H4 (cell line): ENCODE results near the gene RRP8. TPM values are rescaled to one million over a fixed set of nuclear protein-coding genes. Genes with fewer than 3 reads are reported as not detected.

ENCODE experiments used
- DNase-seq: peaks from one replicate; pipeline ENCODE4 v3.0.0-alpha.2; 2015; ENCODE audit warnings: low spot score
- total RNA-seq: library from RNA; depleted of rRNA; stranded (reverse); fragments of >200 nt; shearing (Covaris generic); gene quantifications from 2 replicates; pipeline ENCODE4 v1.2.3, GENCODE V29; 2014

RRP8 gene
- total RNA-seq, 1 experiment from 2014 or later: 21.6 TPM

DNA sequence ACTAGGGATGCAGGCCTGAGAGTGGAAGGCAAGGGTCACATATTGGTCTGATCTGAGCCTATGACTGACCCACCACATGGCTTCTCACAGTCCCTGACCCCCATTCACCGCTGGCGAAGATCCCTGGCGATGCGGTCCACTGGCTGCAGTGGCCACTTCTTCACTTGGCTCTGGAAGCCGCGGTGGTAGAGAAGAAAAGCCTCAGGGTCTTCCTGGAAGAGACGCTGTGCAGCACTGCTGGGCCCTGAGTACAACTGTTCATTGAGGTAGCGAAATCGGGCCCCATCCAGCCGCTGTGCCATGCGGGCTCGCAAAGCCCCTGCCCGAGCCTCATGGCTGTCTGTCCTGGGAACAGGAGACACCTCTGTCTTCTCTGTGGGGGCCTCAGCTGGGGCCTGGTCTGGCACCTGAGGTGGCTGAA is 2.4 kb downstream of the RRP8 start:
- no peak for DNase-seq

DNA sequence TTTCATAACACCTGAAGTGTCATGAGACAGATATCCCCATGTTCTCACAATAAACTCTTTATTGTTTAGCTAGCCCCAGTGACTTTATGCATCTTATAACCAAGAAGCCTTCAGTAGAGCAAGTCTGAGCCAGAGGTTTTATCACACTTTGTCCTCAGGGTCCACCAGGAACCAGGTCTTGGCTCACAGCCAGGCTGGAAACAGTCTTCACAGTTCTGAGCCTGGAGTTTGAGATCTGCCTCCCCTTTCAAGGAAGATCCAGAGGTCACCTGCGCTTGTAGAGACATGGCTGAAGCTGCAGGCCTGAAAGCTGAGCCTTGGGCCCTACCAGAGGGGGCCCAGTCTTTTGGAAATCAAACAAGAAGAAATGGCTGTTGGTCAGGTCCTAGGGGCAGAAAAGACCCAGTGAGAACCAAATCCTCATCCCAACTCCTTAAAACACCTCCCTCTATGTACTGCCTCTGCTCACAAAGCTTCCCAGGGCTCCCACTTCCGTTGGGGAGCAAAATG is 3.5 kb downstream of the RRP8 start:
- no peak for DNase-seq

DNA sequence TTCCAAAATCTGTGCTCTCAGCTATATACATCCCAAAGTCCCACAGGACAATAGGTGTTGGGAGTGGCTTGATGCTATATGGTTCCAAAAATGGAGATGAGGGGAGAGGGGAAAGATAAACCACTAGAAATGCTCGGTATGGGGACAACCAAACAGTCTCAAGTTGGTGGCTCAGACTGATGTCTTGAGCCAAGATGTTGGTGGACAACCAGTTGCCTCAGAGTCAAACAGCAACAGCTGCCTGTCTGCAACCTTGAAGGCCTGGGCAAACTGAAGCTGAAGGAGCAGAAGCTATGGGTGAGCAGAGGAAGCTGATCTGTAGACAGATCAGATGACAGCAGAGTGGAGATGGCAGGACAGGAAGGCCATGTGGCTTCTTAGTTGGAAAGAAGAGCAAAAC is 4.0 kb downstream of the RRP8 start:
- no peak for DNase-seq

- no peak for DNase-seq
Measured at GRCh38 chr11:6598555-6598954, 4.9 kb downstream of the RRP8 start.

- DNase-seq: no peak
Measured at GRCh38 chr11:6596239-6596877, 7.1 kb downstream of the RRP8 start.

GRCh38 chr11:6594142-6594768 is 9.2 kb downstream of the RRP8 start:
- DNase-seq: no peak

DNA sequence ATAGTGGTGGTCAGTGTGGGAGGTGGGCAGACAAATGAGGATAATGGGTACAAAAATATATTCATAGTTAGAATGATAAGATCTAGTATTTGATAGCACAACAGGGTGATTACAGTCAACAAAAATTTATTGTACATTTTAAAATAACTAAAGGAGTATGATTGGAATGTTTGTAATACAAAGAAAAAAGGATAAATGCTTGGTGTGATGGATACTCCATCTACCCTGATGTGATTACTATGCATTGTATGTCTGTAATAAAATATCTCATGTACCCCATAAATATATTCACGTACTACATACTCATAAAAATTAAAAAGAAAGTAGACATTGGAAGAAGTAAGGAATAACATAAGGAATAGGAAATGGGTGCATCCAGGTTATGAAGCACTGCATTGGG is 15.4 kb downstream of the RRP8 start:
- no peak for DNase-seq

GRCh38 chr11:6587360-6587953 is 16.0 kb downstream of the RRP8 start:
- no peak for DNase-seq

DNA sequence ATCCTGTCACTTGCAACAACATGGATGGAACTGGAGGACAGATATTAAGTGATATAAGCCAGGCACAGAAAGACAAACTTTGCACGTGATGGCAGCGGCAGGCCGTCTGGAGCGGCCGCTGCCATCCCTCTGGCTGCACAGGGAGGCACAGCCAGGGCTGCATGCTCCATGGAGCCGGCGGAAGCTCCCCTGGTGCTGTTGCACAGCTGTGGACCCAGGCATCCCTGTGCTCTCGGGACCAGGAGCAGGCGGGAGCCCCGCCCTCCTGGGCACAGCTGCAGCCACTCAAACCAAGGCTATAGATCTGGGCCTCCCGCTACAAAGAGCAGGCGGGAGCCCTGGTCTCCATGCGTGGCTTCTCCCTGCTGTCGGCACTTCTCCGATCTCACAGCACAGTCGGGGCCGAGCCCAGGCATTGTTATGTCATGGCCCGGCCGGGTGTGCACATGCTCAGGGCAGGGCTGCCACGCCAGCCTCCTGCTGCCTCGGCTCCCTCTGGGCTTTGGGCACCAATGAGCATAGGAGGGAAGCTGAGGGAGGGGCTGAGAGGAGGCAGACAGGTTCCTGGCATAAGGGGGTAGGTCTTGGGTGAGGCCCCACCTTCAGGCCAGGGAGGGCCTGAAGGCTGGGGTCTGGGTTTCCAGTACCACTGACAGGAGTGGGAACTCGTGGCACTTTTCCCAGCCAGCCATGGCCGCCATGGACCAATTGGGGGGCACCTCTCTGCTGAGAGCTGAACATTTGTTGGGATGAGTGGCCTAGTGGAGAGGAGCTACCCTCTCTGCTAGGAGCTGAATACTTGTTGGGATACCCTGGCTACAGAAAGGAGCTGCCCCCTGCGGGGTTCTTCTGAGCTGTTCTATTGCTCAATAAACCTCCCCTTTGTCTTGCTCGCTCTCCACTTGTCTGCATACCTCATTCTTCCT is 16.7 kb downstream of the RRP8 start:
- DNase-seq: no peak

- no peak for DNase-seq
Measured at GRCh38 chr11:6584528-6584927, 18.9 kb downstream of the RRP8 start.

- no peak for DNase-seq
Measured at GRCh38 chr11:6583584-6583983, 19.8 kb downstream of the RRP8 start.

DNA sequence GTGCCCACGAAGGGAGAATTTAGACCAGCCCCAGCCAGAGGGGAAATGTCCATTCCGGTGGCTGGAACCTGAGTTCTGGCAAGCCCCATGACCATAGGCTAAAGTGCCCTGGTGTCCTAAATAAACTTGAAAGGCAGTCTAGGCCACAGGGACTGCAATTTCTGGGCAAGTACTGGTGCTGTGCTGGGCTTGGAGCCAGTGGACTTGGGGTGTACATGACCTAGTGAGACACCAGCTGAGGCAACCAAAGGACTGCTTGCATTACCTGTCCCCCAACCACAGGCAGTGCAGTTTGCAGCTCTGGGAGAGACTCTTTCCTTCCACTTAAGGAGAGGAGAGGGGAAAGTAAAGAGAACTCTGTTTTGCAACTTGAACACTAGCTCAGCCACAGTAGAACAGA is 23.7 kb downstream of the RRP8 start:
- no peak for DNase-seq

GRCh38 chr11:6578134-6578533 is 25.3 kb downstream of the RRP8 start:
- no peak for DNase-seq

GRCh38 chr11:6576471-6577373 is 26.7 kb downstream of the RRP8 start:
- DNase-seq: peak; percentile 32

DNA sequence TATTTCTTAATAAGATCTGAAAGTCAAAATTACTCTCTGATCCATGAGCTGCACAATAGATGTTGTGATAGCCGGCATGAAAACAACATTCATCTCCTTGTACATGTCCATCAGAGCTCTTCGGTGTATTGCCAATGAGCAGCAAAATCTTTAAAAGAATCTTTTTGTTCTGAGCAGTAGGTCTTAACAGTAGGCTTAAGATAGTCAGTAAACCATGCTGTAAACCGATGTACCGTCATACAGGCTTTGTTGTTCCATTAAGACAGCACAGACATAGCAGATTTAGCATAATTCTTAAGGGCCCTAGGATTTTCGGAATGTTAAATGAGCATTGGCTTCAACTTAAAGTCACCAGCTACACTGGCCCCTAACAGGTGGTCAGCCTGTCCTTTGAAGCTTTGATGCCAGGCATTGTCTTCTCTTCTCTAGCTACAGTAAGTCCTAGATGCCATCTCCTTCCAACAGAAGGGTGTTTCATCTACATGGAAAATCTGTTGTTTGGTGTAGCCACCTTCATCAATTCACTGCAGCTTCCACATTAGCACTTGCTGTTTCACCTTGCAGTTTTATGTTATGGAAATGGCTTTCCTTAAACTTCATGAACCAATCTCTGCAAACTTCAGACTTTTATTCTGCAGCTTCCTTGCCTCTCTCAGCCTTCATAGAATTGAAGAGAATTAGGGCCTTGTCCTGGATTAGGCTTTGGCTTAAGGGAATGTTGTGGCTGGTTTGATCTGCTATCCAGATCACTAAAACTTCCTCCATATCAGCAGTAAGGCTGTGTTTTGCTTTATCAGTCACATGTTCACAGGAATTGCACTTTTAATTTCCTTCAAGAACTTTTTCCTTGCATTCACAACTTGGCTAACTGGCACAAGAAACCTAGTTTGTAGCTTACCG is 28.4 kb downstream of the RRP8 start:
- DNase-seq: no peak

DNA sequence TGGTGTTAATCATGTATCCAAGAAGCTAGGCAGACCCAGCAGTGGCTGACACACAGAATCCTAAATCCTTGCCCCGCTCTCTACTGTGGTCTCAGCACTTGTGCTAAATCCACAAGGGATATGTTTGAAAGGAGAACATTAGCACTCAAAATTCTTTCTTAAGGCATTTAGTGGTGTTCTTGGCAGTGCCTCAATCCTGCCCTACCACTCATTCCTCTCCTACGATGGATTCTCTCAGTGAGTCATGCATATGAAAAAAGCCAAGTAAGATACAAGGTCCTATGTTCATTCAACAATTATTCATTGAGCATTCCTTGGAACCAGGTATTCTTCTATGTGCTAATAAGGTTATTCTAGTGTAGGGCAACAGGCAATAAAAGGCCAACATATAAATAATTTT is 31.2 kb downstream of the RRP8 start:
- DNase-seq: no peak

GRCh38 chr11:6571434-6572008 is 31.9 kb downstream of the RRP8 start:
- DNase-seq: no peak

DNA sequence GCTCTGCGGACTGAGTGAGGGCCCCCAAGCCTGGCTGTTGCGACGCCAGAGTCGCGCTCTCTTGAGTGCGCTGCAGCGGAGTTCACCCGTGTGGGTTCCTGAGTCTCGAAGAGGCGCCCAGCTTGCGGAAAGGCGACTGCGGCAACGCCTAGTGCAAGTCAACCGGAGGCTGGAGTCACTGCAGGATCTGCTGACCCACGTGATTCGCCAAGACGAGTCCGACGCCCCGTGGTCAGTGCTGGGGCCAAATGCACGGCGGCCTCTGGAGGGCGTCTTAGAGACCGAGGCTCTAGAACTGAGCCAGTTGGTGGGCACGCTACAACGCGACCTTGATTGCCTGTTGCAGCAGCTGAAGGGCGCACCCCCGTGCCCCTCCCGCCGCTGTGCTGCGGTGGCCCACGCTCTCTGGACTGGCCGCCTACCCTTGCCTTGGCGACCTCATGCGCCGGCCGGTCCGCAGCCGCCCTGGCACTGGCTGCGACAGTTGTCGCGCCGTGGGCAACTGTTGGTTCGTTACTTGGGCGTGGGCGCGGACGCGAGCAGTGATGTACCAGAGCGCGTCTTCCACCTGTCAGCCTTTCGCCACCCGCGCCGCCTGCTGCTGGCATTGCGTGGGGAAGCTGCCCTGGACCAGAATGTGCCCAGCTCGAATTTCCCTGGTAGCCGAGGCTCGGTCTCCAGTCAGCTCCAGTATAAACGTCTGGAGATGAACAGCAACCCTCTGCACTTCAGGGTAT is 32.6 kb downstream of the RRP8 start:
- DNase-seq: no peak

DNA sequence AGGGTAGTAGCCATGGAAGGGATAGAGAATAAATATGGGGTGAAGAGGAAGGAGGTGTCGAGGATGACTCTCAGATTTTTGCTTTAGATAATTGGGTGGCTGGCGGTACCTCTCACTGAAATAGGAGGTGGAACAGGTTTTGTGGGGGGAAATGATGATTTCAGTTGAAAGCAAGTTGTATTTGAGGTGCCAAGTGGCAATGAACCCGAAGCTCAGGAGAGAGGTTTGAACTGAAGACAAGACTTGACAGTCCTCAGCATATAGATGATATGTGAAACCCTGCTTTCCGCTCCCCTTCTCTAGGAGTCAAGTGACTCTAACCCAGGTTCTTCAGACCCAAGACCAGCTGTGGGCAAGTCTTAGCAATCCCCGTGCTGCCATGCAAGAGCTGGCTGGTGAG is 33.7 kb downstream of the RRP8 start:
- no peak for DNase-seq
